HG03095 (cell line): ENCODE data around the gene SPX.
A peak's percentile ranks its signal among the peaks of the same experiment; 100 is the strongest.

ENCODE experiments used
- ATAC-seq: cut with Tn5 transposase; IDR thresholded peaks from one replicate; pipeline ENCODE4 v1.9.1; 2021; ENCODE audit warnings: moderate library complexity; ENCODE audit not compliant: unreplicated experiment

The SPX gene, protein sequence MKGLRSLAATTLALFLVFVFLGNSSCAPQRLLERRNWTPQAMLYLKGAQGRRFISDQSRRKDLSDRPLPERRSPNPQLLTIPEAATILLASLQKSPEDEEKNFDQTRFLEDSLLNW

GRCh38 chr12:21526053-21526452, at the start of gene SPX:
SPX (plus strand) TSS chr12:21526296; CDS start chr12:21526473, 177 bp downstream.
- ATAC-seq, result no peak

- no peak for ATAC-seq
Observed at GRCh38 chr12:21476949-21477348, 49.1 kb upstream of the SPX start.

GRCh38 chr12:21478756-21479455, 47.2 kb upstream of the SPX start:
- no peak for ATAC-seq

DNA sequence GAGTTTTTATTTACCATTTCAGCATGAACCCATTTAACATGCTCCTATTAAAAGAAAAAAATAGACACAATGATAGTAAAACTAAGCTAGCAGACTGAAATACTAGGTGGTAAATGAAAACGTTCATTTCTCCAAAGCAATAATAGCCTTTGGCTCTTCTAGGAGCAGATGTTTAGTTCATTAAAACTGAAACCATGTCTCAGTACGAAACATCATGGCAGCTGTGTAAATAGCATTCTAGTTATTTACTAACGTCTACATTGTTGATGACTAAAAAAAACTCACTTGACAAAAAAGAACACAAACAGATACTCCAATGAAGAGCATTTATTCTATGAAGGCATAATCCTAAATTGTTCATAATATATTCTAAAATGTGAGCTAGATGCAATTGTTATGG, 42.6 kb upstream of the SPX start:
- ATAC-seq, result no peak

GRCh38 chr12:21485998-21486397, 40.1 kb upstream of the SPX start:
- no peak for ATAC-seq

- ATAC-seq, result no peak
Observed at GRCh38 chr12:21499765-21500164, 26.3 kb upstream of the SPX start.

GRCh38 chr12:21500786-21501257, 25.3 kb upstream of the SPX start:
- ATAC-seq, result peak; percentile 0

DNA sequence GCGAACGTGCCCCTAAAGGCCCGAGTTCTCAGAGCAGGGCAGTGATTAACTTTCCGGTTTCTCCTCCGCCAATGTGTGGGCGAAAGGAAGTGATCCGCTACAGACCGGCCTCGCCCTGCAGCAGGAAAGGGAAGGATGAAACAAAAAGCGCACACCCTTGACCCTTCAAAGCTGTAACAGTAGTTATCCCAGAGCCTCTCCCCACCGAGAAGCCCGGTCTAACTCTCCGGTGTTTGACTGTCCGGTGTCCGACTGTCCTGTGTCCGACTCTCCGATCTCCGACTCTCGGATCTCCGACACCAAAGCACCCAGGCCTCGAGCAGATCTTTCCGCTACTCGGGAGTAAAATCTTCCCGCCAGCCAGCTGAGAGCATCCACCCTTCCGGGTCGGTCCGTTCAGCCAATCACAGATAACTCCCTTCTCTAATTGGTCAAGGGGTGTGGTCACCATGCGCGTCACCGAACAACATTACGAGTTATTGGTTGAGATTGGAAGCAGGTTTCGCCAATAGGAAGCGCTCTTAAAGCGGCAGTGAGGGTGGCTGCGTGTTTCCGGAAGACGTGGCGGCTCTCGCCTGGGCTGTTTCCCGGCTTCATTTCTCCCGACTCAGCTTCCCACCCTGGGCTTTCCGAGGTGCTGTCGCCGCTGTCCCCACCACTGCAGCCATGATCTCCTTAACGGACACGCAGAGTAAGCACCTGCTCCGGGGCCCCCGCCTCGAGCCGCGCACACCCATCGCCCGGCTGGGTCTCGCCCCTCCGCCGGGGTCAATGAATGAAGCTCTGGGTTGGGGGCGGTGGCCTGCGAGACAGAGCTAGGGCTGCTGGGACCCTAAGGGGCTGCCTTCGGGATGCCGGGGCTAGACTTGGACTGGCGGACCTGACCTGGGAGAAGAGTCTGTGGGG, 24.6 kb upstream of the SPX start, which contains the start of the genes GOLT1B and RECQL:
TSS of gene GOLT1B (plus strand) at position 532 of the 906 bp plus-strand sequence. CDS start at position 667, 135 bp downstream.
TSS of gene RECQL (minus strand) at position 378 of the 906 bp plus-strand sequence. CDS start 2,065 bp downstream, outside the sequence.
- peak; percentile 99 for ATAC-seq

- peak; percentile 4 for ATAC-seq
Observed at GRCh38 chr12:21502164-21502496, 24.0 kb upstream of the SPX start.

DNA sequence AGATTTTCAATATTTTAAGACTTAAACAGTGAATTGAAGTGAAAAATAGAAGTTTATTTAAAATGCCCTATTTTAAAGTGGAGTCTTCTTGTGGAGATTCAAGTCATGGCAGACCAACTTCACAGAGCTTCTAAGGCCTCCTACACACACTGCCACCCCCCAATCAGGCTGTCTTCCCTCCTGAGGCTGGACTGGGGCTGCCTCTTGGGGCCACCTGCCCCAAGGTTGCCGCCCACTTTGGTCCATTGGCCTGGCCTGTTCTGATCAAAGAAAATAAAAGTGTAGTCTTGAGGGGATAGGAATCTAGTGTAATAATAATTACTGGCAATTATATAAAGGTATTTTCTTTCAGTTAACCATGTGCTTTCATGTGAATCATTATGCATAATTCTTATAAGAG, 23.2 kb upstream of the SPX start:
- no peak for ATAC-seq

DNA sequence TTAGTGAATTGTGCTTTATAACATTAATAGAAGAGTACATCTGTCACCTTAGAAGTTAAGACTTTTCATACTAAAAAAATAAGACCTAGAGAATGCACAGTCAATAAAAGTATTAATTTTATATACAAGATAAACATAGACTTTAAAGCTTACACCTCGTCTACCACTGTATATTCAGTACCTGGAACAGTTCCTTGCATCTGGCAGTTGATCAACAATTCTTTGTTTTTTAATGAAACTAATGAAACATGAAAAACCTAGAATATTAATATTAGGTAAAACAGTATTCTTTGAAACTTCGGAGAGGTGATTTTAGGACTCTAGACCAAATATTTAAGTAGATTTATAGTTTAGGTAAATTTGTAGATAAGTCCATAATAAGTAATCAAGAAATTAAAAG, 20.2 kb upstream of the SPX start:
- ATAC-seq, result no peak

DNA sequence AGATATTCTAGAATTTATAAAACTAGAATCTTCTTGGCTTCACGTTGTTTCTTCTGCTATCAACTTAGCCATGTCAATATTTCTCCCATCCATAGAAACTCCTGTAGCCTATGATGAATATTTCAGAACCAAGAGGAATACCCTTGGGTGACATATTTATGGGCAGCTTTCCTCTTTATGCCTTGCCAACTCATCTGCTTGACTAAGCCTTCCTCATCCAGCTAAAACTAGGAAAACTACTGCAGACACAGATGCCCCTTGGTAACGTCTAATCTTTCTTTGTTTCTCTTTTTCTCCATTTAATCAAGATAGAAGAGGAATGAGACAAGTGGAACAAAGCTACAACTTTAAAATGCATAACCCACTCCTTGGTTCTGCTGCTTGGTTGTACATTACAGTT, 18.2 kb upstream of the SPX start:
- no peak for ATAC-seq

DNA sequence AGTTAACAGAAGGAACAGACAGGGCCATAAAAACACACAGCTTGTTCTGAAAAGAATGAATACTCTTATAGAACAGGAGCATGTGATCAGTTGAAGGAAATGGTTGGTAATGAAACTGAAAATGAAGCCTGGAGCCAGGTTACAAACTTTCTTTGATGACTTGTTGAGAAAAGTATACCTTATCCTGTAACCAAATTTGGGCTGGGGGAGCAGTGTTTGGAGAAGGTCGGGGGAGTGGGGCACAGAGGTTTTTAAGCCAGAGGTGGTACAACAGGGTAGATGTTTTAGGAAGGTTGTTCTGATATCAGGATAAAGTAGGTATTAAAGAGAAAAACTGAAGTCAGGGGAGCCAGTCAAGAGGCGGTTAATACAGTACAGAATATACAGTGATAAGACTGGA, 16.3 kb upstream of the SPX start:
- ATAC-seq, result peak; percentile 91

DNA sequence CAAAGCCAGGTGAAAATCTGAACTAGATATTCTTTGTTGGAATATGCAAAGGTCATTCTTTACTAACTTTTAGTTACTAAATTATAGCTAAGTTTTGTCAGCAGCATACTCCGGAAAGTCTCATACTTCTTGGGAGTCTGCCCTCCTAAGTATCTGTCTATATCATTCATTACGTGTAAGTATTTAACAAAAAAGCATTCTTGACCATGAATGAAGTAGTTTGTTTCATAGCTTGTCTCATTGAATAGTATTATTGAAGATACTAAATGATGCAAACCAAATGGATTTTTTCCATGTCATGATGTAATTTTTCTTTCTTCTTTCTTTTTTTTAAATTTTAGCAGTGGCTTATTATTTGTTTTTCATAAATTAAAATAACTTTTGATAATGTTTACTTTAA, 9.8 kb upstream of the SPX start:
- ATAC-seq, result no peak

DNA sequence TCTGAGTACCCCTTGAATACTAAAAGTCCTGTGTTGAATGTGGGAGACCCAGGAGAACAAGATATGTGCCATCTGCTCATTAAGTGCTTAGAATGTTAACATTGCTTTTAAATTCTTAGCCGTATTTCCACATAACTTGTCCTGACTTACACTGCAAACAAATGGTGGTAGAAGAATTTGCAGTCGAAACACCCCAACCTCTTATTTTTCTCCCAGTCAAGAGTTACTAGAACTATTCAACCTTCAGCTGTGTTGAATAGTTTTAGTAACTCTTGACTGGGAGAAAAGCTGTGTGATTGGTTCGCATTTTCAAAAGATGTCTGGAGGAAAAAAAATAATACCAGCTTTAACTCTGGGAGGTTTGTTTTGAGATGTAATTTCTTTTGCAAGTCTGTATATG, 7.6 kb upstream of the SPX start:
- no peak for ATAC-seq

DNA sequence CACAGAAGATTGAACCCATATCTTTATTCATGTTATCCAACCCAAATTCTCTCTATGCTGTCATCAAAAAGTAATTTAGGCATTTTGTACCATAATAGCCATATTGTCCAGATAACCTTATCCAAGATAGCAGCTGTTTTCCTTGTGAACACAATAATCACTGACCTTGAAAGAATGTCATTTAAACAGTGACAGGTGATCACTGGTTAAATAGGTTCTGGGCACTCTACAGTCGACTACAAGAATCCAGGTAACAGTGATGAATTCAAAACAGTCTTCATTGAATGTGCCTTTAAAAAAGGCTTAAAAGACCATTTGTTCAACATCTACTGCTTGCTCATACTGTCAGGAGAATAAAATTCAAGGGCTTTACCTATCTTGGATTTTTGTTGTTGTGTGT, 4.6 kb upstream of the SPX start:
- no peak for ATAC-seq

DNA sequence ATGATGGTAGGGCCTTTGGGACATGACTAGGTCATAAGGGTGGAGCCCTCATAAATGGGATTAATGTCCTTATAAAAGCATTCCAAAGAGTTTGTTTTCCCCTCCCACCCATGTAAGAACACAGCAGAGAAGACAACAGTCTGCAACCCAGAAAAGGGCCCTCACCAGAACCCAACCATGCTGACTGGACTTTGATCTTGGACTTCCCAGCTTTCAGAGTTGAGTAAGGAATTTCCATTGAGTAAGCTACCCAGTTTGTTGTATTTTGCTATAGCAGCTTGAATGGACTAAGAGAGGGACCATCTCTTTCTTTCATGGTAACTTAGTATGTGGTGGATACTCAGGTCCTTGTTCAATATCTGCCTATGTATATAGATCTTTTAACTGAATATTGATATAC, 2.9 kb upstream of the SPX start:
- ATAC-seq, result no peak

DNA sequence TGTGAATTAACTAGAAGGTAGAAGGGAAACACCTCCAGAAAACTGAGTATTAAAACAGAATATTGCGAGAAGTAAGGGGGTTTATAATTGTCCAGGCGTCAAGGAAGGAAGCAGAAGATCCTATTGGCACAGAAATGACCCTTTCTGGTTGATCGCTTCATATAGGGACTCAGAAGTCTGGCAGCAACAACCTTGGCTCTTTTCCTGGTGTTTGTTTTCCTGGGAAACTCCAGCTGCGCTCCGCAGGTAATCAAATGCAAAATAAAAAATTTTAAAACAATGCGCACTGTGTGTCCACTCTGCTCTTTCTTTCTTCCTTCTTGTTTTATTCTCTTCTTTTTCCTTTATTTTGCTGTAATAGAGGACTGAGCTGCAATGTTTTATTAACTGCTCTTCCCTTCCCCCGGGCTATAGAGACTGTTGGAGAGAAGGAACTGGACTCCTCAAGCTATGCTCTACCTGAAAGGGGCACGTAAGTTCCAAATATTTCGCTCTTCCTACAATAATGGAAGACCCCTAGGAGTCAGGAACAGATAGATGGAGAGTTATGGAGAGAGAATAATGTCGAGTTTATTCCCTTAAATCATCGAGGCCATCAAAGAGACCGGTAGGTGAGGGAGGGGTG, 737 bp downstream of the SPX start:
- no peak for ATAC-seq

GRCh38 chr12:21527451-21528180, 1.5 kb downstream of the SPX start:
- peak; percentile 94 for ATAC-seq

- no peak for ATAC-seq
Observed at GRCh38 chr12:21528953-21529352, 2.9 kb downstream of the SPX start.

GRCh38 chr12:21529456-21529855, 3.4 kb downstream of the SPX start:
- ATAC-seq, result no peak
